GM19372 (cell line): ENCODE data around the gene EXOC6.

Source experiments
- ATAC-seq: cut with Tn5 transposase; IDR thresholded peaks from one replicate; pipeline ENCODE4 v1.9.1; 2021; ENCODE audit warnings: mild to moderate bottlenecking, low read depth, moderate library complexity; ENCODE audit not compliant: unreplicated experiment

The EXOC6 gene

DNA sequence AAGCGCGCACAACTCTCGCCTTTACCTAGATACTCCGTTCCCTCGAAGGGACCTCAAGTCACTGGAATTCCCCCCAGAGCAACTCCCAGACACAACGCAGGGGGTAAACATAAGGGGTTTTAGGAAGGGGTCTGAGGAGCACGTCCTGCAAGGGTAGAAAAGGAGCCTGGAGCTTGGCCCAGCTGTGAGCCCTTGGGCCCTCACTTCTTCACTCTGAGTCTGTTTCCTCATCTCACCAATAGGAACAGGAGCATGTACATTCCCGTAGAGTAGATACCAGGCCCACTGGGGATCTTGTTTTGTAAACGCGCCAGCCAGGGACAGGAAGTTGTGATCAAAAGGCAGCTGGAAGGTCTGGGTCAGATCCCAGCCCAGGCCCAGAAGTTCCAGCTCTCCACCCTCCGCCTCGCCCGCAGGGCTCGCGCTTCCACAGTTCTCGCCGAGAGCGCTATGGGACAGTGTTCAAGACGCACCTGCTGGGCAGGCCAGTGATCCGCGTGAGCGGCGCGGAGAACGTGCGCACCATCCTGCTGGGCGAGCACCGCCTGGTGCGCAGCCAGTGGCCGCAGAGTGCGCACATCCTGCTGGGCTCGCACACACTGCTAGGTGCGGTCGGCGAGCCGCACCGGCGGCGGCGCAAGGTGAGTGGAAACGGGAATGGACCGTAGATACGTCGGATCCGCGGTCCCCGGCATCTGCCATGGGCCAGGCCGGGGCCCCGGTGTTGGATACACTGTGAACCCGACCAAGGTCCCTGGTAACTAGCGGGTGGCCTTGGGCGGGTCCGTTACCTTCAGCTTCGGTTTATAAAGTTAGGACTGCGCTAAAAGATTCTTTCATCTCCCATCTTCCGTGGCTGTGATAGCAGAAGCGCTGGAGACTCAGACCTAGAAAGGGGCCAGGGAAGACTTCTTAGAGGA, 213.5 kb downstream of the EXOC6 start:
- ATAC-seq: peak; percentile 21

DNA sequence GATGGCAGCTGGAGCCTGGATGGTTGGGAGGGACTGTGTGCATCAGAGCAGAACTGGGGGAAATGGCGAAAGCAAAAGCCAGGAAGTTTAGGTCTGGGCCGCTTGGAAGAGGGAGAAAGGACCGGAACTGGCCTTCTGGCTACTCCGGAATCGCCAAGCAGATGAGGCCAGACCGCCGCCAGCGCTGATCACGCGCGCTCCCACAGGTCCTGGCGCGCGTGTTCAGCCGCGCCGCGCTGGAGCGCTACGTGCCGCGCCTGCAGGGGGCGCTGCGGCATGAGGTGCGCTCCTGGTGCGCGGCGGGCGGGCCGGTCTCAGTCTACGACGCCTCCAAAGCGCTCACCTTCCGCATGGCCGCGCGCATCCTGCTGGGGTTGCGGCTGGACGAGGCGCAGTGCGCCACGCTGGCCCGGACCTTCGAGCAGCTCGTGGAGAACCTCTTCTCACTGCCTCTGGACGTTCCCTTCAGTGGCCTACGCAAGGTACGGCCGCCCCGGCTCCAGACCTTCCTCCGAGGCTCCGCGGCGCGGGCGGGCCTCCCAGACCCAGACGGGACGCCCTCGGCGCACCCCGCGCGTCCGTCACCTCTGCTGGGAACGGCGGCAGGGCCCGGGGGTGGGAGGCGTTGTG, 214.3 kb downstream of the EXOC6 start:
- ATAC-seq: peak; percentile 64

DNA sequence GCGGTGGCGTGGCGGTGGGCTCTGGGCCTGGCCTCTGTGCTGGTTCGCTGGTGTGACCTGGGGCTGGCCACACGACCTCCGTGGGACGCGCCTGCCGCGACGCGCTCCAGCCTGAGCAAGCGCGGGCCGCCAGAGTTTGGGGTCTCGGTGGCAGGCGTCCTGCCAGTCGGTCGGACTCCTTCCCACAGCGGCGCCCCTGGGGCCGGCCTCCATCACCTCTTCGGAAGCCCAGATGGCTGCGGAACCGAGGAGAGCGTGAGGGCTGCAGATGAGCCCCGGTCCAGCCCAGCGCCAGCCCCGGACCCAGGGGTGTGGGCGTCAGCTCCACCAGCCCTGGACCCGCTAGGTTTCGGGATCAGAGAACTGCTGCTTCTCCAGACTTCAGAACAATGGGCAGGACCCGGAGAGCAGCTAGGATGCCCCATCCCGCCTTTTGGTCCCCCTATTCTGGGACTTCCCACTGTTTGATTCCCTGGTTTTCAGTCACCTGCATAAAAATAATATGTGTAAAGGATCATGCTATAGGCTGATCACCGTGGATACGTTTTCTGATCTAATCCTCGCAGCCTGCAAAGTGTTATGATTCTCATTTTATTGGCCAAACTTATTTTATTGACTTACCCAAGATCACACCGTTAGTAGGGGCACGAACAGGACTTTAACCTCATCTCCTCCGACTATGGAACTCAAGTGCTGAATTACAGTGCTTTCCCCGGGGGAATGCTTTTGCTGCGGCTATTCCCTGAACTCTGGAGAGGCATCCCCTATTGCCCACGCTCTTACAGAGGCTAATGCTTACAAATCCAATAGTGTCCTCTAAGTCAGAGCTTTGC, 215.0 kb downstream of the EXOC6 start:
- ATAC-seq: no peak

DNA sequence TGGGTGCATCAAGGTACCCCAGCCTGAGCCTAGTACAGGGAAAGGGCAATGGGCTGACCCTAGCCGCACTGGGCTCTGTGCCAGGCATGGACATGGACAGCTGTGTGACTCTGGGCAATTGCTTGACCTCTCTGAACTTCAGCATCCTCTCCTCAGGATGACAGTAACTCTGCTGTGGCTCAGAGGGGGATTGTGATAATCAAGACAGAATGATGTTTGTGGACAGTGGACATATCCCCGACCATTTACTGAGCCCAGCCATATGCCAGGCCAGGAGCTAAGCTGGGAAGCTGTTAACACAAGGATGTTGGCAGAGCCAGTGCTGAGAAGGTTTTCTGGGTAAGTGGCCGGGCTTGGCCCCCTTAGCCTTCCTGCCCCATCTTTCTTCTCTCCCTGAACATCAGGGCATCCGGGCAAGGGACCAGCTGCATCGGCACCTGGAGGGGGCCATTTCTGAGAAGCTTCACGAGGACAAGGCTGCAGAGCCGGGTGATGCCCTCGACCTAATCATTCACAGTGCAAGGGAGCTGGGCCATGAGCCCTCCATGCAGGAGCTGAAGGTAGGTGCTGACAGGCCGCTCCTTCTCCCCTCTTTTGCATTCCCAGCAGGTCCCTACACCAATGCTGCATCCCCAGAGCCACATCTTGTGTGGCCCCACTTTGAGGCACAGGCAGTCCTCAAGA, 215.8 kb downstream of the EXOC6 start:
- no peak for ATAC-seq

DNA sequence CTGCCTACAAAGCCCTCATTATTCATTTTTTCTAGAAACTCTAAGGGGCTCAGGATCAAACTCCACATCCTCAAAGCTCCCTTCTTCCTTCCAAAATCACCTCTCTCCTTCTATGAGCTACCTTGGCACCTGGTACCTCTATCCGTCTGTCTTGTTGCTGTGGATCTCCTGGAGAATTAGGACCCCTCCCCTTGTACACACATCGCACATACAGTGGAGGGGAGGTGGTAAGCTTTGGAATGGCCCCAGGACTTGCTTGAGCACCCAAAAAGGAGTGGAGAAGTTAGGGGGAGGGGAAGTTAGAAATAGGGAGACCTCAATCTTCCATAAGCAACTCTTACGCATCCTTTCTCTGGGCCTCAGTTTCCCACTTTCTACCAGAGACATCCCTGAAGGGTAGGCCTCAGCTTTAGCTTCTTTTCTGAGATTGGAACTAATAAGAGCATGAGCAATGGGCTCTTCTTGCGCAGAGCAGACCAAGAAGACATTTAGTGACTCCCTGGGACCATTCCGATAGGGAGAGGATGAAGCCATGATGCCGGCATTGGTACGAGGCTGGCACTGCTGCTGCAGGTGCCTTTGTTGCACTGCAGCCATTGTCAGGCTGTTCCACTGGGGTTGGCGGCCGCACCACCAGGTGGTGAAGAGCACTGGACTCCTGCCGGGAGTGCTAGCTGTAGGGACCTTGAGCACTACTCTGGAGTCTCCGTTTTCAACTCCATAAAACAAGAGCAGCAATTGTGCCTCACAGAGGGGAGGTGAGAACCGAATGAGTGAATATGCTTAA, 216.7 kb downstream of the EXOC6 start:
- ATAC-seq: no peak

DNA sequence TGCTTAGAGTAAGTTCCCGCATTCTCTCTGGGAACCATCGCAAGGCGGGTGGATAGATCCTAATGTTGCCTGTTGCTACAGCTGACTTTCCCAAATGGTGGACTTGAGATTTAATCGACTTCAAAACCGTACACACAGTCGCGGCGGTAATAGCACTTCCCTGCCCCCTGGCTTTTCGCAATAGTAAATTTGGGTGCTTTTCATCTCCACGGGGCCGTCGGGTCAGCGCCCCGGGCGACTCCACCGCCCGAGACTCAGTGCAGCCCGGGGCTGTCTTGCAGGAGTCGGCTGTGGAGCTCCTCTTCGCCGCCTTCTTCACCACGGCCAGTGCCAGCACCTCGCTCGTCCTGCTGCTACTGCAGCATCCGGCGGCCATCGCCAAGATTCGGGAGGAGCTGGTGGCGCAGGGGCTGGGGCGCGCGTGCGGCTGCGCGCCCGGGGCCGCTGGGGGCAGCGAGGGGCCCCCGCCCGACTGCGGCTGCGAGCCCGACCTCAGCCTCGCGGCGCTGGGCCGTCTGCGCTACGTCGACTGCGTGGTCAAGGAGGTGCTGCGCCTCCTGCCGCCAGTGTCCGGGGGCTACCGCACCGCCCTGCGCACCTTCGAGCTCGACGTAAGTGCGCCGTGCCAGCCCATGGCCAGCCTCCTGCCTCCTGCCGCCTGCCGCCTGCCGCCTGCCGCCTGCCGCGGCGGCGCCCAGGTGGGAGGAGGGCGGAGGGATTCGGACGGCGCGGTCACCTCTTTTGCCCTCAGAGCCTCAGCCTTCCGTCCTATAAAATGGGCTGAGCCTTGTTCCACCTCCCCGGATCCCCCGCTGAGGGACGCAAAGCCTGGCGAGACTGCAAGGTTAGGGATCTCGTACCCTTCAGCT, 217.6 kb downstream of the EXOC6 start:
- ATAC-seq: no peak

DNA sequence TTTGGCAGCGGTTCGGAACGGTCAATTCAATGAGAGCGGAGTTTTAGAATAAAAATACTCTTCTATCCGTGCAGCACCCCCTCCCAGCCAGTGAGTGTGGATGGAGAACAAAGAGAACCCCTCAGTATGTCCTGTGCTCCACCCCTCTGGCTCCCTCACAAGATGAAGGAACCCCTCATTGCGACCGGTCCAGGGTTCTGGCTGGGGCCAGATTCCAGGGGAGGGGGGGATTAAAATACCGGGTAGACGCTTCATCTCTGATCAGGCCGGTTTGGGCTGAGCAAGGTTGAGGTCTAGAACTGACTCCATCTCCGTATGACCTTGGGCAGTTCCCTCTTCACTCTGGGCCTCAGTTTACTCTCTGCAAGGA, 218.2 kb downstream of the EXOC6 start:
- ATAC-seq: no peak

DNA sequence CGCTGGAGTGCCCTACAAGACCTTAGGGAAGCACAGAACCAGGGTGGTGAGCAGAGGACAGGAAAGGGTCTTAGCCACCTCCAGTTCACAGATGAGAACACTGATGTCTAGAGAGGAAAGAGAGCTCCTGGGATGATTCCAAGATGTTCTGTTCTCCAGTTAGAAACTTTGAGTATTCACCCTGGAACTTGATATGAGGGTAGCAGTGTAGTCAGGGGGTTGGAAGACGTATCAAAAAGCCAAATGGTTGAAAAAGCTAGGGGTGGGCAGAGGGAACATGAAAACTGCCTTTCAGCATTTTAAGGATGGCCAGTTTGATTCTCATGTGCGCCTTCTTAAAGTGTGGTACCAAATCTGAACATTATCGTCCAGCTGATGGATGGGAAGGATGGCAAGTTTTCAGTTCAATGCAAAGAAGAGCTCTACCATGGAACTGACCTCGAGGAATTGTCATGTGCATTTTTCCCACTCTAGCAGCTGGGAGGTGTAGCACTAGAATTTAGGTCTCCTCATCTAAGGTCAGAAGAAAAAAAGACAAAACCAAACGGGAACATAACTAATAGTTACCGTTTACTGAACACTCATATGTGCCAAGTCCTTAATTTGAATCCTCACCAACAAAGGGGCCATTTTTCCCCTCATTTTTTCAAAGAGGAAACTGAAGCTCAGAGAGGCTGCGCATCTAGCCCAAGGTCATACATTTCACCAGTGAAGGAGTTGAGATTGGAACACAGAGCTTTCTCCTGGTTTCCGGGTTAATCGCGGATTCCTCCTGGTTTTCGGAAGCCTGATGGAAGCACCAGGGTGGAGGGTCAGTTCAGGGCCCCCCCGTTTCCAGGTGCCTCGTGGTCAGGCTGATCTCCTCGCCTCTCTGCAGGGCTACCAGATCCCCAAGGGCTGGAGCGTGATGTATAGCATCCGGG, 219.4 kb downstream of the EXOC6 start:
- no peak for ATAC-seq

DNA sequence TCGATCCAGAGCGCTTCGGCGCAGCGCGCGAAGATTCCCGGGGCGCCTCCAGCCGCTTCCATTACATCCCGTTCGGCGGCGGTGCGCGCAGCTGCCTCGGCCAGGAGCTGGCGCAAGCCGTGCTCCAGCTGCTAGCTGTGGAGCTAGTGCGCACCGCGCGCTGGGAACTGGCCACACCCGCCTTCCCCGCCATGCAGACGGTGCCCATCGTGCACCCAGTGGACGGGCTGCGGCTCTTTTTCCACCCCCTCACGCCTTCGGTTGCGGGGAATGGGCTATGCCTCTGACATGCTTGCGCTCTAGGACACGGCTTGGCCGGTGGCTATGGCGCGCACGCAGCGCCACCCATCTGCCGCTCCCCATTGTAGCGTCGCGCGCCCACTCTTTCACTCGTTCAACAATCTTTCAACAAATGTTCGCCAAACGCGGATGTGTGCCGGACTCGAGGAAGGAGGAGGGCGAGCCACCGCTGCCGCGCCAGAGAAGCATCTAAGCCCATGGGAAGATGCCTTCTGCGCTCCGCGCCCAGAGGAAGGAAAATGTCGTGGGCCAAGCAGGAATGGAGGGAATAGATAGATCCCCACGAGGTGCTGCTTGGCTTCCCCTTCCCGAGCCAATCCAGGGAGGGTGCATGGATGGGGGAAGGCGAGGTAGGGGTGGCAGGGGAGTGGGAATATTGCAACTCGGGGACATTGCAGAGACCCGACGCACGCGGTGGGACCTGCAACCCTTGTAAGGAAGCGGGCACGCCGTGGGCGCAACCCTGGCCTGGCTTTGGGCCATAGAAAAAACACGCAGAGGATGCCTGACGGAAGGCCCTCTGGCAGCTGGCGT, 220.3 kb downstream of the EXOC6 start:
- ATAC-seq: no peak

DNA sequence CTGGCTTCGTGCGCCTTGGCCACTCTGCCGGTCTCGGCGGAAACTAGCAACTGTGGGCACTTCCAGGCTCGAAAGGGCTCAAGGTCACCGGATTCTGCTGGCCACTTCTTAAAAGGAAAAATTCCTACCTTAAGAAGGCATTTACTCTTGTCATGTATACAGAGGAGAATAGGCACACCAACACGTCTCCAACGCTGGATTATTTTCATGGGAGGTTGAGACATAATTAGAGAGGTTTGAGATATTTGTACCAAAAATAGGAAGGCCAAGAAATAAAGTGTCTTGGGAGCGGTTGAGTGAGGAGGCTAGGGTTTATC, 220.9 kb downstream of the EXOC6 start:
- no peak for ATAC-seq

DNA sequence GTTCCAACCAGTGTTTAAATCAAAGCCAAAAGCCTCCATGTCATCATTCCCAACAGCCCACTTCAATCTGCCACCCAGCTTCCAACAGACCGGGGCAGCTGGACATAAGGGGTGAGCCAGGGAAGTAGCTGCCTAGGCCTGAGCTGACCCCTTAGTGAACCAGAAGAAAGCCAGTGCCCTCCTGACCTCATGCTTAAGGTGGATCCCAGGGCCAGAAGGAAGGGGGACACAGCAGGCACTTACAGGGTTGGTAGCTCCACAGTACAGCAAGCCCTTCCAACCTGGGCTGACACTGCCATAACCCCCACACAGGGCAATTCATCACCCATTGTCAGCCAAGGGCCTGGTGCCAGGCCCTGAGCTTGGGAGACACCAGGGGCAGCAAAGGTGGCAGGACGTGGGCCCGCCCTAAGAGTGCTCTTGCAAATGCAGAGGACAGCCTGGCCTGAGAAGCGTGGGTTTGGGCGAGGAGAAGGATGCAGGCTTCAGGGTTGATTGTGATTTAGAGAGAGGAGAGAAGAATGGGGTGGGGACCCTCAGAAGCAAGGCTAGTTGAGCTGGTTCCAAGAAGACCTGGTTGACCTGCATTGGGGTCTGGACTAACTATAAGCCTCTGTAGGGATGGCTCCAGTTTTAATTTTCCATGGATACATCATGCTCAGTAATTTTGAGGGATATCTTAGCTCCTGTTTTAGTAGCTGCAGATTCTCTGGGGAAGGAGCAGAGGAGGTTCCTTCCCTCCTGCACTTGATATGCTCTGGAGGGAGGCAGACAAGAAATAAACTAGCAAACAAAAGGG, 222.3 kb downstream of the EXOC6 start:
- ATAC-seq: no peak

DNA sequence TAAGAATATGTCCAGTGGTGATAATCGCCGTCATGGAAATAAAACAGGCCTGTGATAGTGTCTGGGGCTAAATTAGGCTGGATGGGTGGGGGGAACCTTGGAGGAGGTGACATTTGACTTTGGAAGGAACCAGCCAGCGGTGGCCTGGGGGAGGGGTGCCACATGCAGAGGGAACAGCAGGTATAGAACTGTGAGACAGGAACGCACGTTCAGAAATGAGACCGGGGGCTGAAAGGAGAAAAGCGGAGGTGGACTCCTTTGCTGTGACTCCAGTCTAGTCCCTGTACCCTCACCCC, 222.8 kb downstream of the EXOC6 start:
- no peak for ATAC-seq

DNA sequence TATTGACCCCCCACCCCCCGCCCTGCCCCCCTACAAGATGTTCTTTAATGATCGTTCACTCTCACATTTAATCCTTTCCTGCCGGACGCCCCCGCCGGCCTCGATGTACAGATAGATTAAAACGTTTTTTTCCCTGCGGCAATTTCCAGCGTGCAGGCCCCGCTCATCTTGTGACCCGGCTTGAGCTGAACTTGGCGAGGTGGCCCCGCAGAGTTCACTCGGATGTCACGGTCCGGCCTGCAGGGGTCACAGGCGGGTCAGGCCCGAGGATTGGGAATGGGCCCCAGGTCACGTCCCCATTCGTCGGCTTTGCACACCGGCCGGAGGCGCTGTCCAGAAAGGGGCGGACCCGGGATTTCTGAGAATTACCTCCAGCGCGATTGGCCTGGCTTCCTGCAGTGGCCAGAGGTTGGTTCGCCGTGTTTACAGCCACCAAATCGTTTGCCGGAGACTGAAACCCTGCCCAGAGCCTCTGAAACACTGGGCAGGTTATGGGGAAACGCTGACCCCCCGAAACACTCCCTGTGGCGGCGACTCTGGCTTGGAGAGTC, 223.4 kb downstream of the EXOC6 start:
- no peak for ATAC-seq

DNA sequence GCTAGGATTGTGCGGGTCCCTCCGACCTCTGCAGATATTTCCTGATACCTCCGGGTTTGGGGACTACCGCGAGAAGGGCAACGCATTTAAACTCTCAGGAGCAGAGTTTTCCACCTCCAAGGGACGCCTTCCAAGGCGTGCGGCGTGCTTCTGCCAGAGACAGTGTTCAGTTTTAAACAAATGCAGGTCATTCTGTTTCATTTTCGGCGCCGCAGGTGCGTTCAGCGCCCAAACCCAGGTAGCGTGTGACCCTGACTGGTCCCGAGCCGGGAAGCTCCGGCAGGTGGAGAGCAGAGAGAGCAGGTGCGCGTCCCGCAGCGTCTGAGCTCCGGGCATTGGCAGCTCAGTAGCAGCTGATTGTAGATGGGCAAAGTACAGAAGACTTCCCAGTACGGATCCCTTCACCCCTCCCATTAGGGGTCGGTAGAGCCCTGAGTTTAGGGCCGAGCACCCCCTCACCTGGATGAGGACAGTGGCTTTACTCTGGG, 223.9 kb downstream of the EXOC6 start:
- ATAC-seq: no peak

DNA sequence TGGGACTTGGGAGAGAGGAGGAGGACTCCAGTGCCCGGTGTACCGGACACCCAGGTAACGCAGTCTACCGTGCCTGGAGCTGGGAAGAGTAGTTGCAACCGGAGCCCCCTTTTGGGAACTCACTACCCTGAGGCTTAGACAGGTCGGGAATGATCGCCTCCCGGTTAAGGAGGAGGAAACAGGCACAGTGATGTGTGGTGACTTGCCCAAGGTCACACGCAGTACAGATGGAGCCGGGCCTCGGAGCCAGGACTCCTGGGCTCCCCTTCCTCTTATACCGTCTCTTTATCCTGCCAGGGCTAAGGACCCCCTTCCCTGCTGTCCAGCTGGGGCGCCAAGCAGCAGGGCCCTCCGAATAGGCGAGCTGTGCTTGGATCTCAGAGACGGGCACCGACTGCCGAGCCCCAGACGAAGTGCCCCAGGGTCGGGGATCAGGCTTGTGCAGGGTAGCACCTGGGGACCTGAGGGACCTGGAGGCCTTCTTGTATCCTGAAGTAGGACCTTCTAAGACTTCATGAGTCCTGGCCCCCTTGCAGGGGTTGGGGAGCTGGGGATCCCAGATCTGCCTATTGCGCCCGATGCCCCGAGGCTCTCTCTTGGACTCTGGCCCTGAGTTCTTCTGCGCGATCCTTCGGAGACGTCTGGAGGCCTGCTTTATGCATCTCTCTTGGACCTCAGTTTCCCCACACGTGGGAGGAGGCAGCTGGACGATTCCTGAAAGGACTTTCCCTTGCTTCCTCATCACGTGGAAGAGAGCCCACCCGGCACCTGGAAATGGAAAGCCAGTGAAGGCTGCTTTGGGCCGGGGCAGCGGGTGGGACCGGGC, 224.6 kb downstream of the EXOC6 start:
- ATAC-seq: no peak
